Panc1 (cell line): ENCODE measurements around the gene DPH2. TPM values are rescaled to one million over a fixed set of nuclear protein-coding genes. Genes with fewer than 3 reads are reported as not detected.

Experiments
- ATAC-seq: fragments of 200-7000 bp; cut with Tn5 transposase; 2 replicates; pipeline ENCODE4 v1.9.1; 2020; ENCODE audit warnings: mild to moderate bottlenecking, moderate library complexity
- BruUV-seq: library from RNA; stranded (reverse); fragments of 400-500 nt; replicated peaks from 2 replicates; lab custom pipeline; 2021; lab: Mats Ljungman, UMichigan
- CTCF ChIA-PET: fragments of 300-600 bp; sonication (Branson Sonifier 250); formaldehyde crosslinking; loops from one replicate; lab custom pipeline; 2022; ENCODE audit warnings: antibody characterized with exemption; lab: Charles Lee
- POLR2A ChIA-PET: fragments of 300-600 bp; sonication (Branson Sonifier 250); formaldehyde crosslinking; loops from one replicate; lab custom pipeline; 2022; ENCODE audit warnings: antibody characterized with exemption; lab: Charles Lee
- DNase-seq: peaks from one replicate; pipeline ENCODE4 v3.0.0-alpha.2; 2010; ENCODE audit warnings: low read depth, low spot score
- H3K27ac ChIP-seq: 2 replicates; pipeline ENCODE4 v1.5.1; 2011; ENCODE audit warnings: mild to moderate bottlenecking, low read length, inconsistent platforms
- H3K27me3 ChIP-seq: fragments of 200-500 bp; sonication (Bioruptor generic); 2 replicates; pipeline ENCODE4 v1.6.0; 2014; ENCODE audit warnings: low read length, inconsistent platforms; ENCODE audit not compliant: control insufficient read depth, insufficient read depth
- H3K36me3 ChIP-seq: fragments of 200-500 bp; sonication (Bioruptor generic); 2 replicates; pipeline ENCODE4 v1.5.1; 2014; ENCODE audit warnings: inconsistent platforms, mild to moderate bottlenecking, low read length, moderate library complexity; ENCODE audit not compliant: control insufficient read depth, insufficient read depth
- H3K4me1 ChIP-seq: 2 replicates; pipeline ENCODE4 v1.5.1; 2011; ENCODE audit warnings: inconsistent platforms, mild to moderate bottlenecking, low read length, moderate library complexity; ENCODE audit not compliant: control insufficient read depth, insufficient read depth
- H3K4me3 ChIP-seq, 2 experiments: 2 replicates each; pipeline ENCODE4 v1.5.1; 2011 to 2012; ENCODE audit warnings: low read depth in 2 of 2, low read length in 2 of 2, mild to moderate bottlenecking in 2 of 2, inconsistent platforms in 1 of 2, moderate library complexity in 1 of 2
- H3K9me3 ChIP-seq: fragments of 200-500 bp; sonication (Bioruptor generic); 2 replicates; pipeline ENCODE4 v1.5.1; 2014; ENCODE audit warnings: low read depth, mild to moderate bottlenecking, inconsistent platforms, low read length, moderate library complexity; ENCODE audit not compliant: control insufficient read depth, insufficient read depth
- CTCF ChIP-seq: fragments of 450-650 bp; IDR thresholded peaks from 2 replicates; pipeline ENCODE4 v1.5.1; 2017; ENCODE audit warnings: mild to moderate bottlenecking
- POLR2AphosphoS5 ChIP-seq: IDR thresholded peaks from 2 replicates; pipeline ENCODE4 v1.6.1; 2012; ENCODE audit warnings: mild to moderate bottlenecking, low read depth, low read length, moderate library complexity
- REST ChIP-seq, 2 experiments: IDR thresholded peaks; 2 replicates each; pipeline ENCODE4 v1.6.1; 2011 to 2012; ENCODE audit warnings: low read depth in 2 of 2, control low read depth in 1 of 2, low read length in 1 of 2, mild to moderate bottlenecking in 1 of 2, moderate library complexity in 1 of 2; ENCODE audit not compliant: insufficient read depth in 1 of 2
- SIN3A ChIP-seq: IDR thresholded peaks from 2 replicates; pipeline ENCODE4 v1.6.1; 2012; ENCODE audit warnings: low read depth, mild to moderate bottlenecking, low read length, moderate library complexity, borderline replicate concordance; ENCODE audit not compliant: insufficient read depth
- TCF7L2 ChIP-seq: IDR thresholded peaks from 2 replicates; pipeline ENCODE4 v1.6.1; 2011; ENCODE audit warnings: mild to moderate bottlenecking, low read depth, low read length, inconsistent platforms
- in situ Hi-C: cut with HindIII; loops from 2 replicates; pipeline ENCODE4 v1.10.0; 2016; ENCODE audit warnings: low sequenced_read_pairs, low pct_unique_long_range_greater_than_20kb
- intact Hi-C: fragments of 100-400 bp; cut with micrococcal nuclease; formaldehyde crosslinking; loops from one replicate; pipeline ENCODE4 v1.10.0; 2022; ENCODE audit not compliant: unreplicated experiment
- total RNA-seq: library from RNA; stranded (reverse); gene quantifications from one replicate; pipeline ENCODE4 v1.2.1, GENCODE V29; 2021; ENCODE audit not compliant: unreplicated experiment

Gene DPH2
- total RNA-seq, 1 experiment from 2014 or later: 76.0 TPM

DNA sequence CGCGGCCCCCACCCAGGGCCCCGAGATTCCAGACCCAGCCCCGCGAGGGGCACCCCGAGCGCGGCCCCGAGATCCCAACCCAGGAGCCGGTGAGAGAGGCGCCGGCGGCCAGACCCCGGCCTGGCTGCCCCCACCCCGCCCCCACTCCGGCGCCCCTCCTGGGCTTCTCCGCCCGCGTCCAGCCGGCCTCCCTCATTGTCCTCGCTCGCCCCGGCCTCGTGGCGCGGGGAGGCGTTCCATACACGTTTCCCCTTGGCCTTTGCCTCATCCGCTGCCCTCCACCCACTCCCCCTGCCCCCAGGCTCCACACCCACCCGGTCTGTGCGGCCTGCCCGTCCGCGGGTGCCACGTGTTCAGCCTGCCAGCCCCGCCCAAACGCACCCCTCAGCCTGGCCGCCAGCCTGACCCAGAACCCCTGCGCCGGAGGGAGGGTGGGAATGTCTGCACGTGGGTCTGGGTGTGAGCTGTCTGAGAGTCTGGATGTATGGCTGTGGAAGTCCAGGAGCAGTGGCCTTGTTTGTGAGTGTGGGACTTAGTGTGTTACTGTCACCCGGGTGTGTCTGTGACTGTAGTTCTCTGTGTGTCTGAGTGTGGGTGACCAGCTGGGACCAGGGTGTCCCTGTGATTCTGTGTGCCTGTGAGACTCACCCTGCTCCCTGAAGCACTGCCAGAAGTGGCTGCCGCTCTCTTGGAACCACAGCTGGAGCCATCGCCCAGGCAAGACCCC is 9.9 kb downstream of the DPH2 start:
- Histone ChIP-seq H3K4me3 (peak overlapping the region; percentile 63 to 75), H3K9me3 (no peaks in the 10 kb centered on the region), H3K4me1 (peaks cover 35% of the 10 kb centered on the region), H3K27me3 (no peaks in the 10 kb centered on the region), H3K27ac (peak overlapping the region; percentile 89), H3K36me3 (peaks cover 4% of the 10 kb centered on the region; the same call in 1 of the 2 replicates)
- peak; percentile 20; the same call in 1 of the 2 replicates for ATAC-seq
- BruUV-seq: no TSS peak
- in situ Hi-C loops: no loop called here
- POLR2A ChIA-PET: no interaction called here
- CTCF ChIA-PET: no interaction called here
- TF ChIP-seq SIN3A (no peak), POLR2AphosphoS5 (no peak), CTCF (no peak), TCF7L2 (no peak), REST (IDR thresholded peaks at IDR 0.05; ENCODE audit: insufficient read depth in 1 of 2, low read depth in 2 of 2, low read length in 1 of 2) (no peak)
- DNase-seq: no peak
- intact Hi-C loops: no loop called here

GRCh38 chr1:43980255-43981134 is 10.7 kb downstream of the DPH2 start:
- no peaks in the 10 kb centered on the region for H3K9me3 ChIP-seq
- intact Hi-C loops (no loop called here), in situ Hi-C loops (no loop called here)
- H3K36me3 ChIP-seq: peaks cover 5% of the 10 kb centered on the region; the same call in 1 of the 2 replicates
- H3K27me3 ChIP-seq: no peaks in the 10 kb centered on the region
- no peak for TF ChIP-seq SIN3A
- TF ChIP-seq POLR2AphosphoS5: no peak
- TF ChIP-seq CTCF: no peak
- no peak for TF ChIP-seq TCF7L2
- no peak for TF ChIP-seq REST (IDR thresholded peaks at IDR 0.05; ENCODE audit: insufficient read depth in 1 of 2, low read depth in 2 of 2, low read length in 1 of 2)
- no peak for ATAC-seq
- H3K4me3 ChIP-seq: peak overlapping the region; percentile 63 to 75
- peaks cover 35% of the 10 kb centered on the region for H3K4me1 ChIP-seq
- DNase-seq: no peak
- H3K27ac ChIP-seq: peak overlapping the region; percentile 89
- CTCF ChIA-PET: no interaction called here
- no TSS peak for BruUV-seq
- POLR2A ChIA-PET: no interaction called here
